Left lung (tissue), 10 donors: ENCODE measurements around the gene ATP6V1G1. TPM values are rescaled to one million over a fixed set of nuclear protein-coding genes. Genes with fewer than 3 reads are reported as not detected.
"Not testable (repeated sequence)": the region's sequence is repeated elsewhere in the genome, so short reads cannot be mapped to it uniquely, and the experiment has no call there.

Experiments
- ATAC-seq: fragments of 200-7000 bp; cut with Tn5 transposase; one replicate; pipeline ENCODE4 v1.9.1; 2020; ENCODE audit warnings: moderate library complexity
- DNase-seq, 4 donors: peaks; one replicate each; pipeline ENCODE4 v3.0.0-alpha.2; 2013 to 2020
- H3K27ac ChIP-seq, 2 donors: fragments of 200-600 bp; sonication (generic) in 1 of 2; one replicate each; pipeline versions ENCODE4 v1.5.0 to v1.8.0; 2020 to 2021
- H3K27me3 ChIP-seq, 2 donors: fragments of 200-600 bp; sonication (generic) in 1 of 2; one replicate each; pipeline versions ENCODE4 v1.5.0 to v1.8.0; 2020 to 2021
- H3K36me3 ChIP-seq, 2 donors: fragments of 200-600 bp; sonication (generic) in 1 of 2; one replicate each; pipeline versions ENCODE4 v1.5.0 to v1.8.0; 2020 to 2021
- H3K4me1 ChIP-seq, 2 donors: fragments of 200-600 bp; one replicate each; pipeline ENCODE4 v1.8.0; 2021
- H3K4me3 ChIP-seq, 2 donors: fragments of 200-600 bp; sonication (generic) in 1 of 2; one replicate each; pipeline versions ENCODE4 v1.5.0 to v1.8.0; 2020 to 2021; ENCODE audit warnings: mild to moderate bottlenecking in 1 of 2
- H3K9me3 ChIP-seq, 2 donors: fragments of 200-600 bp; sonication (generic) in 1 of 2; one replicate each; pipeline versions ENCODE4 v1.5.0 to v1.8.0; 2020 to 2021
- CTCF ChIP-seq, 2 donors: fragments of 200-600 bp; sonication (generic) in 1 of 2; IDR thresholded peaks; one replicate each; pipeline versions ENCODE4 v1.5.0 to v1.8.0; 2021; ENCODE audit warnings: antibody characterized with exemption in 2 of 2
- intact Hi-C, 2 donors: fragments of 100-400 bp; cut with DNase I; formaldehyde crosslinking; loops; one replicate each; pipeline versions ENCODE4 v1.11.2 to v1.14.2; 2022
- polyA plus RNA-seq, 6 donors: library from polyadenylated mRNA; unstranded; fragments of 120-200 nt; gene quantifications; one replicate each; pipeline ENCODE4 v1.2.1, GENCODE V29; 2013; ENCODE audit not compliant: insufficient read length in 6 of 6
- total RNA-seq, 2 donors: library from RNA; stranded (reverse); fragmentation: NEBNext Ultra II Directional; extraction: Animal tissue kit (Norgen Biotek cat#: 25700); gene quantifications; one replicate each; pipeline ENCODE4 v1.2.1, GENCODE V29; 2021
- donor health status: DM: no; HTN: yes; CAD: no.
- donor health status: DM: no; HTN: no; CAD: no.

The ATP6V1G1 gene
- total and polyA plus RNA-seq, 8 donors: 96.6 to 182 (median 158) TPM

- no peaks in the 10 kb centered on the region for H3K9me3 ChIP-seq
- H3K27ac ChIP-seq: no peak overlapping the region
- H3K36me3 ChIP-seq: peaks cover 0 to 29% of the 10 kb centered on the region in 2 donors
- peaks cover 25 to 51% of the 10 kb centered on the region in 2 donors for H3K4me1 ChIP-seq
- ATAC-seq (no peak), DNase-seq (no peak)
- TF ChIP-seq CTCF (IDR thresholded peaks at IDR 0.05): no peak
- H3K27me3 ChIP-seq: no peaks in the 10 kb centered on the region
- no peak overlapping the region for H3K4me3 ChIP-seq
- intact Hi-C loops: no loop called here
Measured at GRCh38 chr9:114590328-114590727, 2.8 kb downstream of the ATP6V1G1 start.

GRCh38 chr9:114591291-114591787 lies 3.8 kb downstream of the ATP6V1G1 start:
- no peaks in the 10 kb centered on the region for H3K27me3 ChIP-seq
- H3K4me3 ChIP-seq: peak overlapping the region in 1 of 2 donors; percentile 2
- intact Hi-C loops: no loop called here
- H3K9me3 ChIP-seq: no peaks in the 10 kb centered on the region
- H3K4me1 ChIP-seq: peaks cover 25 to 51% of the 10 kb centered on the region in 2 donors
- peak overlapping the region; percentile 13 to 53 for H3K27ac ChIP-seq
- DNase-seq (no peak), ATAC-seq (no peak)
- peaks cover 0 to 39% of the 10 kb centered on the region in 2 donors for H3K36me3 ChIP-seq
- no peak for TF ChIP-seq CTCF (IDR thresholded peaks at IDR 0.05)

GRCh38 chr9:114591849-114592248 lies 4.3 kb downstream of the ATP6V1G1 start:
- TF ChIP-seq CTCF (IDR thresholded peaks at IDR 0.05): no peak
- Histone ChIP-seq H3K27me3 (no peaks in the 10 kb centered on the region), H3K4me3 (peak overlapping the region in 1 of 2 donors; percentile 2), H3K27ac (peak overlapping the region; percentile 13 to 53), H3K9me3 (no peaks in the 10 kb centered on the region), H3K4me1 (peaks cover 25 to 51% of the 10 kb centered on the region in 2 donors), H3K36me3 (peaks cover 0 to 44% of the 10 kb centered on the region in 2 donors)
- intact Hi-C loops: no loop called here
- no peak for ATAC-seq
- no peak for DNase-seq

- intact Hi-C loops: no loop called here
- no peaks in the 10 kb centered on the region for H3K9me3 ChIP-seq
- peaks cover 25 to 51% of the 10 kb centered on the region in 2 donors for H3K4me1 ChIP-seq
- H3K27ac ChIP-seq: peak overlapping the region; percentile 13 to 53
- H3K36me3 ChIP-seq: peaks cover 0 to 47% of the 10 kb centered on the region in 2 donors
- ATAC-seq: no peak
- H3K27me3 ChIP-seq: no peaks in the 10 kb centered on the region
- TF ChIP-seq CTCF (IDR thresholded peaks at IDR 0.05): peak in 1 of 2 donors; percentile 20
- H3K4me3 ChIP-seq: no peak overlapping the region
- DNase-seq: no peak
Measured at GRCh38 chr9:114592356-114592755, 4.8 kb downstream of the ATP6V1G1 start.

GRCh38 chr9:114594136-114594535 lies 6.6 kb downstream of the ATP6V1G1 start:
- Histone ChIP-seq H3K27ac (no peak overlapping the region), H3K4me3 (no peak overlapping the region), H3K36me3 (peaks cover 0 to 65% of the 10 kb centered on the region in 2 donors), H3K4me1 (peaks cover 19 to 43% of the 10 kb centered on the region in 2 donors), H3K9me3 (no peaks in the 10 kb centered on the region), H3K27me3 (no peaks in the 10 kb centered on the region)
- no peak for ATAC-seq
- no peak for DNase-seq
- intact Hi-C loops: no loop called here
- no peak for TF ChIP-seq CTCF (IDR thresholded peaks at IDR 0.05)

GRCh38 chr9:114600502-114601248 lies 13.1 kb downstream of the ATP6V1G1 start:
- peaks cover 0 to 13% of the 10 kb centered on the region in 2 donors for H3K9me3 ChIP-seq
- H3K4me3 ChIP-seq, H3K4me1 ChIP-seq, H3K27me3 ChIP-seq, H3K27ac ChIP-seq, ATAC-seq, intact Hi-C loops, DNase-seq: not testable (repeated sequence)
- peaks cover 0 to 60% of the 10 kb centered on the region in 2 donors for H3K36me3 ChIP-seq

- H3K4me1 ChIP-seq, H3K27ac ChIP-seq, ATAC-seq, H3K27me3 ChIP-seq, intact Hi-C loops, DNase-seq, H3K4me3 ChIP-seq: not testable (repeated sequence)
- Histone ChIP-seq H3K36me3 (peaks cover 0 to 49% of the 10 kb centered on the region in 2 donors), H3K9me3 (peaks cover 0 to 13% of the 10 kb centered on the region in 2 donors)
Measured at GRCh38 chr9:114601787-114602186, 14.2 kb downstream of the ATP6V1G1 start.
